ENCODE results near the gene ZBTB20. TPM values are rescaled to one million over a fixed set of nuclear protein-coding genes. Genes with fewer than 3 reads are reported as not detected.

ZBTB20 gene
- total RNA-seq, 2 experiments from 2014 or later = 2.5 to 3.2 TPM

DNA sequence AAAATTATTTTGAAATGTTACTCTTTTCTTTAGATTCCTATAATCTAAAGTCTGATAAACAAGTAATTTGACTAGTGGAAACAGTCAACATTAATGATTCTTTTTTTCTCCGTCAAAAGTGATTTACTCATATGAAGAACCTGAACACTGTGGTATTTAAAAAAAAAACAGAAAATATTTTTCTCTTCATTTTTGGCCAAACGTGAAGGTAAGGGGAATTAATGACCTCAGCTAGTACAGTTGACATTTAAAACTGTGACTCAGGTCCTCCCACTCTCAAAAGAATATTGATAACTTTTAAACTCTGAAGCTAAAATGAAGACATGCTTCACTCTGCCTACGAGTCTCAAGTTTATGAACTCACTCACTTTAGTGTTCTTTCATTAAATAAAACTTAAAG lies 818.7 kb downstream of the ZBTB20 start:
- CTCF ChIA-PET = interaction anchor here (0.8 to 2.0 kb wide), 5 partner anchors 12 to 114 kb away, joined by 3 to 6 read pairs (median 3); no protein-coding TSS in a partner anchor
- POLR2A ChIA-PET = interaction anchor here (0.5 to 1.6 kb wide), 4 partner anchors 17 to 813 kb away, joined by 3 to 5 read pairs (median 4); partner anchors contain the start of gene SPICE1

DNA sequence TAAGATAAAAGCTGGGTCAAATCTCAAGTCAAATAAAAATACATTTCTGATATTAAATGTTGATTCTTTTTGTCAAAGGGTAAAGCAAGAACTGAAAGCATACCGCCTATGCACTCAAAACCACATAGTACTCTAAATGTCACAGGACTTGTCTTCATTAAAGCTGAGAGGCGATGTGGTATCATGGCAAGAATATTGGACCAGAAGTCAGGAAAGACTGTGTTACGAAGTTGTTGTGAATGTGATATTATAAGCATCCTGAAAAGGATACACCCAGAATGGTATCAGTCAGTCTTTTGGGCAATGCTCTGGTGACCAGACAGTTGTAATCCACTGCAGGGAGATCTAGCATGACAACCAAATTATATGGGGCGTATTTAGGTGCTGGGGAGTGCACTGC lies 819.4 kb downstream of the ZBTB20 start:
- CTCF ChIA-PET = interaction anchor here (0.8 to 2.0 kb wide), 4 partner anchors 11 to 87 kb away, joined by 3 to 6 read pairs (median 4); no protein-coding TSS in a partner anchor
- POLR2A ChIA-PET = interaction anchor here (1.1 to 1.6 kb wide), 2 partner anchors 17 to 28 kb away, joined by 3 to 5 read pairs; no protein-coding TSS in a partner anchor

GRCh38 chr3:114323546-114324254 lies 823.4 kb downstream of the ZBTB20 start:
- CTCF ChIA-PET = interaction anchor here (0.9 to 1.6 kb wide), 6 partner anchors 16 to 110 kb away, joined by 3 to 6 read pairs (median 4); no protein-coding TSS in a partner anchor

GRCh38 chr3:114320246-114320645 lies 826.8 kb downstream of the ZBTB20 start:
- CTCF ChIA-PET = interaction anchor here (1.5 kb wide), 1 partner anchor 15 kb away, joined by 4 read pairs; no protein-coding TSS in a partner anchor

More at GRCh38 chr3:114323546-114324254, 823.4 kb downstream of the ZBTB20 start:
- POLR2A ChIA-PET = interaction anchor here (0.6 to 1.2 kb wide), 2 partner anchors 61 to 110 kb away, joined by 4 read pairs; no protein-coding TSS in a partner anchor

DNA sequence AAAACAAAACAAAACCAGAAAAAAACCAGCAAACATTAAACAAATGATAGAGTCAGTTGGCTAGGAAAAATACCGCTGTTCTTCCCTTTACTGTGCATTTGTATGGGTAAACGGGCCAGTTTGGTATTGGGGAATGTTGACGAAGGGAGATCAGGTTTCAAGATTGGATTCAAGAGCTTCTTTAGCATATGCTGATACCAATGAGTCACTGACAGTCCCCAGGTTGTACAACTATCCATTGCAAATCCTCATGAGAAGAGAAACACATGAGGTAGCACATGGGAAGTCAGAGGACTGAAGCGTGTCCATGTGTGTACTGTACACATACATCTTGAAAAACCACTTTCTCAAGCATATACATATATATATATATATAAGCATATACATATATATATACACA lies 827.6 kb downstream of the ZBTB20 start:
- ChIA-PET POLR2A (no interaction called here), CTCF (interaction anchor here (0.6 kb wide), 2 partner anchors 17 to 65 kb away, joined by 3 read pairs; no protein-coding TSS in a partner anchor)

More at GRCh38 chr3:114320246-114320645, 826.8 kb downstream of the ZBTB20 start:
- POLR2A ChIA-PET = no interaction called here

GRCh38 chr3:114318295-114318694 lies 828.8 kb downstream of the ZBTB20 start:
- POLR2A ChIA-PET = no interaction called here
- CTCF ChIA-PET = interaction anchor here (0.7 to 0.9 kb wide), 3 partner anchors 8 to 19 kb away, joined by 3 read pairs; no protein-coding TSS in a partner anchor

DNA sequence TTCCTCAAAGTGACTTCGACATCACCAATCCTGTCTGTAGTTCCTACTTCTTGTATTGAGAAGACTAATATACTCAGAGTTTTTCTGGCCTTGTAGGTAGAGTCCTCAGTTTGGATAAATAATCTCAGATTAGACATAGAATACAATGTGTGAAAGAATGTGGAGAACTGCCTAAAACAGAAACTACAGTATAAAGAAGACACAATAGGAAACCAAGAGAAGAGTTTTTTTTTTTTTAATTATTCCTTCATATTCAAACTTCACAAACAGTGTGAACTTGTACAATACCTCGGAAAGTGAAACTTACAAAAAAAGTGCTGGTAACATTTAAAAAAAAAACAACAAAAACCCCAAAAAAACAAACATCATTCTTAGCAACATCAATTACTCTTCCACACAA lies 832.8 kb downstream of the ZBTB20 start:
- ChIA-PET POLR2A (interaction anchor here (1.6 kb wide), 1 partner anchor 20 kb away, joined by 4 read pairs; no protein-coding TSS in a partner anchor), CTCF (interaction anchor here (1.3 to 2.0 kb wide), 2 partner anchors 23 to 92 kb away, joined by 4 to 11 read pairs; no protein-coding TSS in a partner anchor)

GRCh38 chr3:114313426-114313825 lies 833.7 kb downstream of the ZBTB20 start:
- POLR2A ChIA-PET = interaction anchor here (0.7 to 1.6 kb wide), 2 partner anchors 18 to 19 kb away, joined by 3 to 4 read pairs; no protein-coding TSS in a partner anchor
- CTCF ChIA-PET = interaction anchor here (0.9 to 2.0 kb wide), 6 partner anchors 14 to 161 kb away, joined by 3 to 11 read pairs (median 4); no protein-coding TSS in a partner anchor

DNA sequence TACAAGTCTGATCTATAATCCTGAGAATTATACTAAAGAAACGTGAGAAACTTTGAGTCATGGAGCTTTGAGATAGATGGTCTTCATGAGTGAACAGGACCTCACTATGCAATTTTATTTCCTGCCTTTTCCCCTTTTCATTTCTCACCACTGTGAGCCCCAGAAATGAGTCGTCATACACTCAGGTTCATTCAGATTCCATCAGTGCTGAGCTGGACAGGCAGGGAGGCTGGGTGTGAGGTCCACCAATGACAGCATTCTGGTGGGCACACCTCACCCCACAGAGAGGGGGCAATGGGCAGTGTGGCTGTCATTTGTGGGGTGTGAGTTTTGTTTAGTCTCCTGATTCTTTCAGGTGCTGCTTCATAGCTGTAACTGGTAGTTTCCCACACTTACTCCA lies 836.4 kb downstream of the ZBTB20 start:
- CTCF ChIA-PET = interaction anchor here (0.9 to 2.8 kb wide), 5 partner anchors 11 to 97 kb away, joined by 4 to 13 read pairs (median 7); partner anchors contain the start of gene TIGIT

GRCh38 chr3:114308830-114309229 lies 838.3 kb downstream of the ZBTB20 start:
- POLR2A ChIA-PET = interaction anchor here (0.6 to 0.9 kb wide), 2 partner anchors 14 to 15 kb away, joined by 3 read pairs; no protein-coding TSS in a partner anchor
- CTCF ChIA-PET = interaction anchor here (0.6 to 1.1 kb wide), 4 partner anchors 10 to 75 kb away, joined by 3 to 4 read pairs (median 3); no protein-coding TSS in a partner anchor

More for the DNA sequence above, 836.4 kb downstream of the ZBTB20 start:
- POLR2A ChIA-PET = interaction anchor here (0.6 to 2.1 kb wide), 7 partner anchors 14 to 124 kb away, joined by 3 to 11 read pairs (median 5); no protein-coding TSS in a partner anchor

DNA sequence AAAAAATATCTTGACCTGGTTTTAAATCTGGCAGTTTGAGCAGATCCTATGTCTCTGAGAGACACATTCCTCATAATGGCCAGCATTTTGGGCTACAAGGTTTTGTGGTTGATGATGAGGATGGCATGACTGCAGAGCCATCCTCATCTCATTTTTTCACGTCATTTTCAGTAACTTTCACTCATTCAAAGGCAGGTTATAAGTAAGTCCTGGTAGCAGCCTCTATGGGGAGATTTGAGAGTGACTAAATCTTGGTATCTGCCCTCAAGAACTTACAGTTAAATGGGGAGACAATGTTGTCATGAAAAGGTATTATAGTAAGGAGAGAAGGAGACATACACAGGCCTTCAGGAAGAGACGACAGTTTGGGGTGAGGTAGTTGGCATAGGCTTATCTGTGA lies 838.7 kb downstream of the ZBTB20 start:
- POLR2A ChIA-PET = interaction anchor here (0.6 to 2.8 kb wide), 4 partner anchors 12 to 94 kb away, joined by 3 to 21 read pairs (median 10); partner anchors contain the start of gene TIGIT
- CTCF ChIA-PET = interaction anchor here (0.6 to 2.7 kb wide), 9 partner anchors 9 to 76 kb away, joined by 3 to 28 read pairs (median 4); no protein-coding TSS in a partner anchor

DNA sequence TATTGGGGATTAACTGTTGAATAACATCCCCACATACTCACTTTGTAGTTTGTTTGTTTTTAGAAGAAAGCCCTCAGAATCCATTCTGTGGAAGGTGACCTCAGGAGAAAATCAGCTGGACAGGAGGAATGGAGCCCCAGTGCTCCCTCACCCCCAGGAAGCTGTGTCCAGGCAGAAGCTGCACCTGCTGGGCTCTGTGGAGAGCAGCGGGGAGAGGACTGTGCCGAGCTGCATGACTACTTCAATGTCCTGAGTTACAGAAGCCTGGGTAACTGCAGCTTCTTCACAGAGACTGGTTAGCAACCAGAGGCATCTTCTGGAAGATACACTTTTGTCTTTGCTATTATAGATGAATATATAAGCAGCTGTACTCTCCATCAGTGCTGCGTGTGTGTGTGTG lies 839.3 kb downstream of the ZBTB20 start:
- CTCF ChIA-PET = interaction anchor here (0.6 to 2.7 kb wide), 12 partner anchors 9 to 95 kb away, joined by 3 to 28 read pairs (median 4); no protein-coding TSS in a partner anchor
- POLR2A ChIA-PET = interaction anchor here (1.2 to 2.8 kb wide), 9 partner anchors 8 to 94 kb away, joined by 3 to 21 read pairs (median 6); partner anchors contain the start of gene TIGIT

DNA sequence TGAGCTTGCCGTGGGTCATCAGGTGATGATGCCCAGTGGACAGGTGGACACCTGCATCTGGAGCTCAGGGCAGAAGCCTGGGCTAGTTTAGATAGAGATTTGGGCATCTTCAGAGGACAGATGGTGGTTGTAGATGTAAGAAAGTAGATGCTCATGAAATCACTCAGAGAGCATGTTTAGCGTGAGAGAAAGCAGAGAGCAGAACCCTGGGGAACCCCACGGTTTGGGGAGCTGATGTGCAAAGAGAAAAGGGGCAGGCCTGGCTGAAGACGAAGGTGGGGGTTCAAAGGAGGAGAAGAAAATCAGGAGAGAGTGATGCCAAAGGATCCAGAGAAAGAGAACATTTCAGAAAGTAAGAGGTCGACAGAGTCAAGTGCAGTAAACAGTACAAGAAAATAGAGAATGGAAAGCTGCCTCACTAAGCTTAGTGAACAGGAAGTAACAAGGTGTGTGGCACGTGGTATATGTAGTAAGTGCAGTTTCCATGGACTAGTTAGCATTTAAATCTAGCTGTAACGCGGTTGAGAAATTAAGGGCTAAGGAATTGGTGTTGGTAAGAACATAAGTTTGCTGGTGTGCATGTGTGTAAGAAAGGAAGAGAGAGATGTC lies 839.8 kb downstream of the ZBTB20 start:
- POLR2A ChIA-PET = interaction anchor here (1.1 to 2.8 kb wide), 10 partner anchors 8 to 107 kb away, joined by 3 to 21 read pairs (median 6); partner anchors contain the start of gene TIGIT
- CTCF ChIA-PET = interaction anchor here (0.6 to 2.7 kb wide), 11 partner anchors 8 to 94 kb away, joined by 3 to 28 read pairs (median 4); no protein-coding TSS in a partner anchor

DNA sequence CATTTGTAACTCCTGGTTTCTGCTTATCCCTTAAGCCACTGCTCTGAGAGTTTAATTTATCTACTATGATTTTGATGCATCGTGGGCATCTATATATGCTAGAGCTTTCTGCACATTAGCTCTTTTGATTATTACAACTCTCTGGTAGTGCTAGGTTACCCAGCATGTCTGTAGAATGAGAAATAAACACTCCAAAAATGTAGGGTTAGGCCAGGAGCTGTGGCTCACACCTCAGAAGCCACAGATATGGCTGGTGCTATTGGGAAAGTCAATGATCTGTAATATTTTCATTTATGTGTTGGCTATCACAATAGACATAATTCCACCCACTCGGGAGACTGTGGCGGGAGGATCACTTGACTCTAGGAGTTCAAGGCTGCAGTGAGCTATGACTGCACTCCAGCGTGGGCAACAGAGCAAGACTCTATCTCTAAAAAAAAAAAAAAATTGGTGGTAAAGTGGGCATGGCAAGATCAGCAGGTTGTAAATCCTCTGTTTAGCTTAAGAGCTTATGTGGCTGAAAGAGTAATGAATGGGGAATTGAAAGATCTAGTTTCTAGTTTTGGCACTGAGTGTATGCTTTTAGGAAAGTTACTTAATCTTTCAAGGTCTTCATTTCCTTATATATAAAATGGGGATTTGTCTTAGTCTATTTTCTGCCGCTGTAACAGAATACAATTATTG lies 847.0 kb downstream of the ZBTB20 start:
- CTCF ChIA-PET = interaction anchor here (1.4 to 2.8 kb wide), 5 partner anchors 9 to 79 kb away, joined by 4 to 16 read pairs (median 7); no protein-coding TSS in a partner anchor
- POLR2A ChIA-PET = interaction anchor here (0.9 to 1.5 kb wide), 3 partner anchors 28 to 87 kb away, joined by 3 to 5 read pairs (median 3); no protein-coding TSS in a partner anchor

DNA sequence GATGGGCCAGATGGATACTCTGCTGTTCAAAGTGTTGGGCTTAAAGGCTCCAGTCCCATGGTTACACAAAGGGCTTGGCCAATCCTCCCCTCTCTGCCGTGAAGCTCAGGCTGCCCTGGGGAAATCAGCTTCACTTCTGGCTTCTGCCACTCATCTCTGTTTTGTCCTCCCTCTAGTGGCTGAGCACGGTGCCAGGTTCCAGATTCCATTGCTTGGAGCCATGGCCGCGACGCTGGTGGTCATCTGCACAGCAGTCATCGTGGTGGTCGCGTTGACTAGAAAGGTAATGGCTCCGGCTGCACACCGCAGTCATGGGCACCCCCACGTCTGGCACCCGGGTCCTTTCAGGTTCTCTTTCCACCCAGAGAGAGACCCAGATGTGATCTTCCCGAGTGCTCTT lies 847.7 kb downstream of the ZBTB20 start:
- CTCF ChIA-PET = interaction anchor here (0.9 to 2.8 kb wide), 8 partner anchors 8 to 78 kb away, joined by 3 to 16 read pairs (median 4); no protein-coding TSS in a partner anchor
- POLR2A ChIA-PET = interaction anchor here (0.9 to 1.5 kb wide), 3 partner anchors 8 to 86 kb away, joined by 3 to 5 read pairs (median 5); no protein-coding TSS in a partner anchor

- POLR2A ChIA-PET = interaction anchor here (0.5 to 2.6 kb wide), 6 partner anchors 12 to 1391 kb away, joined by 3 to 11 read pairs (median 4); no protein-coding TSS in a partner anchor
- CTCF ChIA-PET = interaction anchor here (0.7 to 3.9 kb wide), 7 partner anchors 12 to 82 kb away, joined by 3 to 13 read pairs (median 3); no protein-coding TSS in a partner anchor
Observed at GRCh38 chr3:114295946-114296345, 851.1 kb downstream of the ZBTB20 start.

DNA sequence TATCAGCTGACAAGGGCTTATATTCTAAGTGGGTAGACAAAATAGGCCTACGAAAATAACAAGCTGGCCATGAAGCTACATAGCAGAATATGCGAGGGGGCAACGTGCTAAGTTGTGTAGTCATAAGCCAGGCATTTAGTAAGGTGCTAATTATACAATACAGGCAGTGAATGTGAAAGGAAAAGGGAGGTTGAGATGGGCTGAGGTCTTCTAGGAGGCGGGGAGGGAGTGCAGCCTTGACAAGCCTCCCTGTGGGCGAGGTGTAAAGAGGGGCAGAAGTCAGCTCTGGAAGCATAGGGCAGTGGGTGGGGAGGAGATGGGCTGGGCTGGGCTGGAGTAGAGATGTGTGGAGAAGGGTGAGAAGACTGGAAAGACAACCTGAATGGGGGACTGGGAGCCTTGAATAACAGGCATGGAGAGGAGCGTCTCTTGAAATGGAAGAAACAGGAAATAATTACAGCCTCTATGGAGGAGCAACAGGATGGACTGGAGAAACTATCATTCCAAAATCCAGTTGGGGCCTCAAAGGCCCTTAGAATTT lies 852.1 kb downstream of the ZBTB20 start:
- ChIA-PET CTCF (interaction anchor here (1.0 to 3.9 kb wide), 8 partner anchors 12 to 143 kb away, joined by 3 to 13 read pairs (median 4); no protein-coding TSS in a partner anchor), POLR2A (interaction anchor here (0.8 to 3.1 kb wide), 4 partner anchors 12 to 81 kb away, joined by 3 to 21 read pairs (median 10); no protein-coding TSS in a partner anchor)

Data from activated CD8-positive, alpha-beta memory T cell treated with anti-CD3 and anti-CD28 coated beads for 36 hours (primary cell).